CD4-positive, alpha-beta T cell treated with Interleukin-15 for 1 hour (primary cell): ENCODE results near the gene DENND2A.
"Not testable (repeated sequence)": the region's sequence is repeated elsewhere in the genome, so short reads cannot be mapped to it uniquely, and the experiment has no call there.

Experiments used
- DNase-seq: peaks from one replicate; pipeline ENCODE4 v3.0.0-alpha.2; 2020

DENND2A gene

DNA sequence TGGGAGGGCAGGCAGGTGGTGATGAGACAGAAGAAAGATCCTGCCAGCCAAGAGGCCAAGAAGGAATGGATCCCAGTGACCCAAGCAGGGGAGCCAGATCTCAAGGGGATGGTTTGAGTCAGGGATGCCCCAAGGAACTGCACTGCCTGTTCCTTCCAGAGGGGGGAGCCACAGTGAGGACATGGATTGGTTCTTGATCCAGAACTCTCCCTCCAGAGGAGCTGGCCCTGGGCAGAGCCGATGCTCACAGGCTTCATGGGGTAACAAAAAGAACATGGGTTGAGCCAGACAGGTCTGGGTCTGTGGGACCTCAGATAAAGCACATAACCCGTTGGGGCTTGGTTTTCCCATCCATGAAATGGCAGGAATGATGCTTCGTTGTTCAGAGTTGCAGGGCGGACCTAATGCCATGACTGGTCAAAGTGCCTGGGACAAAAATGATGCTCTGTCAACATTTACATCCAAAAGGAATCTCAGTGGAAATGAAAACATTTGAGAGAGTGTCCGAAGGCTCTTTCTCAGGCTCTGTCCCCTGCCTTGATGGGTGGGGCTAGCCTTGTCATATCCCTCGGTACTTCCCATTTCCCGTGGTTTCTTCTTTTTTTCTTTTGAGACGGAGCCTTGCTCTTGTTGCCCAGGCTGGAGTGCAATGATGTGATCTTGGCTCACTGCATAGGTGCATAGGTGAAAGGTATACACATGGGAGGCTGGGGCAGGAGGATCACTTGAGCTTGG lies 4.7 kb upstream of the DENND2A start:
- no peak for DNase-seq

DNA sequence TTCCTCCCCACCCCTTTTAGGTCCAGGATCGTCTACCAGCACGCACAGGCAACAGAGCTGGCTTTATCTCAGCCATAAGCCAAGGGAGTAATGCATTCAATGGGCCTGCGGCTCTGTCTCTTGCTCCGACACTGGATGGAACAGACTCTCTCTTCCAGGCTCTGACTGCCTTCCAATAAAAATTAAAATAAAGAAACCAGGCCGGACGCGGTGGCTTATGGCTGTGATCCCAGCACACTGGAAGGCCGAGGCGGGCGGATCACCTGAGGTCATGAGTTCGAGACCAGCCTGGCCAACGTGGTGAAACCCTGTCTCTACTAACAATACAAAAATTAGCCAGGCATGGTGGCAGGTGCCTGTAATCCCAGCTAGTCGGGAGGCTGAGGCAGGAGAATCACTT lies 4.1 kb upstream of the DENND2A start:
- not testable (repeated sequence) for DNase-seq

DNA sequence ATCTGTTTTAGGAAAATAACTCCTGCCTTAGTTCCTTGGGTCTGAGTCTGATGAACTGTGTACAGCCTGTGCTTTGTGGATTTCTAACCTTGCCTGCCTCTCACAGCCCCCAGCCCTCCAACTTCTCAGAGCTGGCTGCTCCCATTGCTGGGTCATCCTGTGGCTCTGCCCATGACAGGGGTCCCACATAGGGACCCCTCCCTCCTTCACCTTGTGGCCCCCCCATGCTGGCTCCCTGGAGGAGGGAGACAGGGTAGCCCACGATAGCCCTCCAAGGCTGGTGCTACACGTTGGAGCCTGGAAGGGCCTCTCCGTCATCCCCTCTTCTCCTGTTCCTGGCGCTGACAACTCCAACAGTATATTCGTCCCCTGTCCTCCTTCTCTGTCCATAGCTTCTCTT lies 2.8 kb upstream of the DENND2A start:
- no peak for DNase-seq

DNA sequence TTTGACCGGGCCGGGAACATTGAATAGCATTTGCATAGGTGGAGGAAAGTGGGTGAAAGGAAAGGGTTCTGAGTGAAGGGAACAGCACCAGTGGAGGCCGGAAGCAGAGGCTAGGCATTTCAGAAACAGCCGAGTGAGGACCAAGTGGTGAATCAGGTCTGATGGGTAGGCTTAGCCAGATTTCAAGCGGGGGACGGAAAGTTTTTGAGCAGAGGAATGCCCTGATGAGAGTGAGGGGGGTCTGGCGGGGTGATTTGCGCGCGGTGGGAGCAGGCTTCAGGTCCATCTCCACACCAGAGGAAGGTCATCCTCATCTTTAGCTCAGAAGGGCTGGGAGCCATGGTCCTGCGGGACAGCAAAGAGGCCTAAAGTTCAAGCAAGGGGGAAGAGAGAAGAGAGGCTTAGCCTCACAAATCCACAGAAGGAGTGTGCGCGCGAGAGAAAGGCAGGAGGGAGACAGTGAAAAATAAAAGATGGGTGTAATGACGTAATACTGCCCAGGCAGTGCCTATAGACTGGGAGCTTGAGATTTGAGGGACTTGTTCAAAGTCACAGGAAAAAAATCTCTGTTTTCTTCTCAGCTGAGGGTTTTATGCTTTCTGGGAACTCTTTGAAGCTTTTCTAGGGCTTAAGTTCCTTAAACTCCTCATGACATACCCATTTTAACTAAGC lies 1.0 kb upstream of the DENND2A start:
- no peak for DNase-seq

DNA sequence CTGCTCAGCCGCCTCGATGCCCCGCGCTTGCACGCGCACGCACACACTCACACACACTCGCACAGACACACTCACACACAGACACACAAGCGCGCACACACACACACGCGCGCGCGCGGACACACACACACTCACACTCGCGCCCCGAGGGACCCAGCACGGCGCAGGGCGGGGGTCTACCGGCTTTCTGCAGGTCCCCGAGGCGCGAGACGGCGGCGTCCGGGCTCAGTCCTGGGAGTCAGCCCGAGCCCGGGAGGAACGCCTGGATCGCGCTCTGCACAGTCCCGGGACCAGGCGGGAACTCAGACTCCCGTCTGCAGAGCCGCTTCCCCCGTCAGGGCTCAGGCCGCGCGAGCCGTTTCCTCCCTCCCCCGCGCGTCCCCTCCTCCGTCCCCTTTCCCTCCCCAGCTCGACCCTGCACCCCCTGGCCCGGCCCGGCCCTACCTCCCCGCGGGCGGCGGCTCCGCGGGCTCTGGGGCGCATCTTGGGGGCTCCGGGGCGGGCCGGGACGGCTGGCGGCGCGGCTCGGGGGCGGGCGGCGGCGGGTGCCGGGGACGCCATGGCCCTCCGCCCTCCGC lies 464 bp downstream of the DENND2A start:
- DNase-seq = no peak

DNA sequence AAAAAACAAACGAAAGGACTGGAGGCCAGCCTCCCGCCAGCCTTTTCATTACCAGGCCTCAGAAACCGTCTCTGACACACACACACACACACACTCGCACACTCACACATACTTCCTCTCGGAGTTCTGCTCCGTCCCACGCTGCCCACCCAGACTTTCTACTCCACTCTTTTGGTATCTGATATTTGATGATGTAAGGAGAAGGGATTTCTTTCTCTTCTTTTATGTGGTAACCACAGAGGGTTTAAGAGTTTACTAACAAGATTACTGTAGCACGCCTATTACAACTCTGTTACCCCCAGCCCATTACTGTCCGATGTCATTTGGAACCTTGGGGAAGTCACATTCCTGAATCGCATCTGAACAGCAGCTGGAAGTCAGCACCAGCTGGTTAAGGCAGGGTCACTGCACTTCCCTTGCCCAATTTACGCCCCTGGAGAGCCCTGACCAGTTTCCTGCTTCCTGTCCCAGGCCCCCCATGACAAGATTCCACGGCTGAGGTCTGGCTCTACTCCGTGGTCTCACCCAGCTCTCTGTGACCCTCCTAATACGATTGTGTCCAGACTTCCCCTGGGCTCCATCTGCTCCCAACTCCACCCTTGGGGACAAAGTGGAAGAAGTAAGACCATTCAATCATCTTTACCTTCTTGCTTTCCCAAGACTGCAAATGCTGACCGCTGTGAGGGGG lies 1.1 kb downstream of the DENND2A start:
- DNase-seq = no peak

DNA sequence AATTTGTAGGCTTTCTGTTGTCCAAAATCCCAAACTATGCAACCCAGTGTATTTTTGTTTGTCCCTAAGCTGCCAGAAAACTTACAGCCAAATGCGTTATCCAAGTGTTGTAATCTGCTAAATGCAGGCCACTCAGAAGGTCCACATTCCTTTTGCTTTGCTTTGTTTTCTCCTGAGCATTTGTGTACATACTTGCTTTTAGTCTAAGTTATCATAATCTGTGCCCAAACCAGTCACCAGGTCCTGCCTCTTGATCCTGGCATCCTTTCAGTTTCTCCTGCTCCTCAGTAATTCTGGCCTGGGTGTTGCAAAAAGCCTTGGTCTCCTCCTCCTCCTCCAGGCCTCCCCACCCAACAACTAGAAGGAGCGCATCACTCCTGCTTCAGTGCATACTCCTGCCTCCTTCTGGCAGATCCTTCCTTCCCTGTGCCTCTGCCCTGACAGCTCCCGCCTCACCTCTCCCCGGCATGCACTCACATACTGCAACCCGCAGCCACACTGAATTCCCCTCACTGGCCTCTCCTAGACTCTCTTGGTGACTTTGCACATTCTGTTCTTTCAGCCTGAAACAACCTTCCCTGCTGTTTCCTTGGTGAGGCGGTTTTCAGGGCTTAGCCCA lies 2.3 kb downstream of the DENND2A start:
- no peak for DNase-seq

DNA sequence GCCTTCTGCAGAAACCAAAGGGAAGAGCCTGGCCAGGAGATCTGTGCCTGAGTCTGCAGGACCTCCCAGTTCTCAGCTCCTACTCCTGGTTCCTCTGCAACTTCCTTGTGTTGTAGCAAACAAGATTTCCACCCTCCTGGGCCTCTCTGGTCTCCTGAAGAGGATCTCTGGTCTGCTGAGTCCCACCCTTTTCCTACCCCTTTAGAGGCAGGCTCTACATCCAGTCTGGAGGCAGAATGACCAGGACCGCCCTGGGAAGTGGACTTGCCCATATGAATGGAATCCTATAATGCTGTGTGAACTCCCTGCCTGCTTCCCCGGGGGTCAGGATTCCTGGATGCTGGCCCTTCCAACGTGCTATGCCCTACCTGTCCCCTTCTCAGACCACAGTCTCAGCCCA lies 3.2 kb downstream of the DENND2A start:
- no peak for DNase-seq

DNA sequence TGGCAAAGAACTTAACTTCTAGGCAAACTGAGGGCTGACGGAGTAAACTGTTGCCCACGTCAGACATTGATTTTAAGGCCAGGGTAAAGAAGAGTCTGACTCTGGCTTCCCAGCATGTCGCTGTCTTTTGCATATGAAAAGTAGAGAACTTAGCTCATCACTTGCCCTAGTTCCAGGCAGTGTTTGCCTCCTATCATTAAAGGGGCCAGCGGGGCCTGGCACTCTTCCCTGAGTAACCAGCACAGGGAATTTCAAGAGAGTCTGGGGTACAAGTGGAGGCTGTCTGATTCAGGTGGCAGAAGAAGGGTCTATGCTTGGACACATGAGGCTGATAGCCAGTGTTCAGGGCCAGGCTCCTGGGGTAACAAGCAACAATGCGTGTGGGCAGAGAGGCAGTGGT lies 4.8 kb downstream of the DENND2A start:
- no peak for DNase-seq

DNA sequence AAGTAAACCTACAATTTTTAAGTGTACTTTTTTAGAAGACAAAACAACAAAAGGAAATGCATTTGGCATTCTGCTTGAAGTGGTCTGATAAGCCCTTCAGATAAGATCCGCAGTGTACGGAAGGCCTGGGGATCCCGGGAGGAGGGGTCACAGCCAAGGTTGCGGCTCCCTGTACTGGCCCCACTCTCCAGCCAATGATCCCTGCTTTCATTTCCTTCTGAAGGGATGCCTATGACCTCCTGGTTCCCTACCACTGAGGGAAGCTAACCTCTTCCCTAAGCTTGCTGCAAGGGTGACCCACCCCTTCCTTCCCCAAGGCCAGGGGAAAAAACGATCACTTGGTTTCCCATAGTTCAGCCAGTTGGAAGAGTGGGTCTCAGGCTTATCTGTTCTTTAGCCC lies 5.3 kb downstream of the DENND2A start:
- DNase-seq = no peak

DNA sequence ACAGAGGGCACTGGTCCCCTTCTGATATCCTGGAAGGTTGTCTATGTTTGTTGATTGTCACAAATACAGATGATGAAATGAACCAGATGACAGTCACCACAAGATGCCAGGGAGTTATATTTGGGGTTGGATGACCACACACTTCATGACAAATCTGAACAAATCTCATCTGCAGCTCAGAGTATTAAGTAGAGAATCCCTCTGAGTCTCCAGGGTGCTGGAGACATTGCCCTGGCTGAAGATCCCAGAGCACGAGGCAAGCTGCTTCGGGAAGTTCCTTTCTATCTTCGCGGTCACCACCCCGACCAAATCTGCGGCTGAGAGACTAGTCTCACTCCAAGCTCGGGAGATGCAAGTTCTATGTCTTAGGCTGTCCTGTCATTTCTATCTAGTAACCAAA lies 9.0 kb downstream of the DENND2A start:
- no peak for DNase-seq

DNA sequence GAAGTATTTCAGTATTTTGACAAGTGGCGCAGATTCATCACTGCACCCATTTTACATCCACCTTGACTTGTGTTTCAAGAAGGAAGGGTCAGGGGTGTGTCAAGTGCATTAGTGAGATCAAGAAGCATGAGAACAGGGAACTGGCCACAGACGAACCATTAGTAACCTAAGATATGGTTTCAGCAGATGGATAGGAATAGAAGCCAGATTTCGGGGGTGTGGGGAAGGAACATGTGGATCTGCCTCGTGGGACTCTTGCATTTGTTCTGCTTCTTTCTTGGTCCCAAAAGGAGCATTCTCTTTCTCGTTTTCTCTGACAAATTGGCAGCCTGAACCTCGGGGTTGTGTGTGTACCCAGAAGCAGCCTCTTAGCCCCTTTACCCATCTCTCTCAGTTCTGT lies 9.6 kb downstream of the DENND2A start:
- DNase-seq = no peak

DNA sequence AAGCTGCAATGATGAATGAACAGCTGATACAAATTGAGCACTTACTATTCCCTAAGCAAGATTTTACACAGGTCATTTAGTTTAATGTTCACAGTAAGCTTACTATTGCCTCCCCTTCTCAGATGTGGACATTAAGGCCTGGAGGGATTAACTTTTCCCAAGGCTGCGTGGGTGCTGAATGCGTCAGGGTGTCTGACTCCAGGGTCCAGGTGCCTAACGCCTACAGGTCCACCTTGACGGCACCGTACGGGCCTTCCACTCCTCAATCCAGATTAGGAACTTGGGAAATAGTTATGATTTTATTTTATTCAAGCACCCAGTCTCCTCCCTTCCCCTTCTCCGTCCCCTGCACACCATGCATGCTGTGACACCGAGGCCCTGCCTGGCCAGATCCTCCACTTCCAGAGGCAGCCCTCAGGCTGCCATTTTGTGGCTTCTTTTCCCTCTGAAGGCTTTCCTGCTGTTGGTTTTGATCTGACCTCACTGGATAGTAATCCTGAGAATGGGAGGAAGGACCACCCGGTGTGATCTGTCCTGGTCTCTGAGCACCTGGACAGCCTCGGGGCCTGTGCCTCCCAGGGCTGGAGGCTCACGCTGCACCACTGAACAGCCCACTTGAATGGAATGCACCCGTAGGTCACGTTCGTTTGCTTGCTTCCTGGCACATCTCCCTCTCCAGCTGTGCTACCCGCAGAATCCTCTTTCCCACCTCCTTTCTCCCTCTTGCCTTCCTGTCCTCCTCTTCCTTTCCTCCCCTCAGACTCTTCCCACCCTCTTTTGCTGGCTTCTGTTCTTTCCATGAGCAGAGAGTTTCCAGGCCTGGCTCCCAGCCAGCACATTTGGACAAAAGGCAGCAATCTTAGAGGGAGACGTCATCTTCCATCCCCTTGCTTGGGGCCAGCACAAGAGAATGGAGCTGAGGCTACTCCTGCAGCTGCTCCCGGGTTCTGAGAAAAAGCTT lies 14.4 kb downstream of the DENND2A start:
- no peak for DNase-seq

DNA sequence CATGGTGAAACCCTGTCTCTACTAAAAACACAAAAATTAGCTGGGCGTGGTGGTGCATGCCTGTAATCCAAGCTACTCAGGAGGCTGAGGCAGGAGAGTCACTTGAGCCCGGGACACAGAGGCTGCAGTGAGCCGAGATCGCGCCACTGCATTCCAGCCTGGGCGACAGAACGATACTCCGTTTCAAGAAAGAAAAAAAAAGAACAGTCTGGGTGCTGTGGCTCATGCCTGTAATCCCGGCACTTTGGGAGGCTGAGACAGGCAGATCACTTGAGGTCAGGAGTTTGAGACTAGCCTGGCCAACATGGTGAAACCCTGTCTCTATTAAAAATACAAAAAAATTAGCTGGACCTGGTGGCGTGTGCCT lies 15.4 kb downstream of the DENND2A start:
- DNase-seq = not testable (repeated sequence)

DNA sequence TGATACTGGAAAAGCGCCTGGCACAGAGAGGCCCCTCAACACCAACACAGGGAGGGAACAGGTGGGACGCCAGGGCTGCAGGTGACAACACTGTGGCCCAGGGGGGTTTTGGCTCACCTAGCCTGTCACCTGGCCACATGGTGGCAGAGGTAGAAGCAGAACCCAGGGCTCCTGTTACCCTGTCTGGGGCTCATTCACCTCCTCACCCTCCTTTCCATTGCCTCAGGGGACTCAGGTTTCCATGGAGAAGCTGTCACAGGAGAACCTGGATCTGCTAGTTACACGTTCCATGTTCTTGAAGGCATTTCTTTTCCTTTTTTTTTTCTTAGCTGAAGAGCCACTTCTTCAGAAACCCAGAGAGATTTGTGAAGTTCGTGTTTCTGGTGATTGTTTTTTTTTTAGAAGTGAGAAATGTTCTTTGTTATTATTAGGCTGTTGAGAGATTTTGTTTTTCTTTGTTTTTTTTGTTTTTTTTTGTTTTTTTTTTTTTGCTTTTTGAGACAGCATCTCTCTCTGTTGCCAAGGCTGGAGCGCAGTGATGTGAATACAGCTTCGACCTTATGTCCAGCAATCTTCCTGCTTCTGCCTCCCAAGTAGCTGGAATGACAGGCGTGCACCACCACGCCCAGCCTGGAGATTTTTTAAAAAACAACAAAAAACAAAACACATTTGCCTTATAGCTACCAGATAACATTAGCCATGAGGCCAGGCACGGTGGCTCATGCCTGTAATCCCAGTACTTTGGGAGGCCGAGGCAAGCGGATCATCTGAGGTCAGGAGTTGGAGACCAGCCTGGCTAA lies 16.0 kb downstream of the DENND2A start:
- no peak for DNase-seq

DNA sequence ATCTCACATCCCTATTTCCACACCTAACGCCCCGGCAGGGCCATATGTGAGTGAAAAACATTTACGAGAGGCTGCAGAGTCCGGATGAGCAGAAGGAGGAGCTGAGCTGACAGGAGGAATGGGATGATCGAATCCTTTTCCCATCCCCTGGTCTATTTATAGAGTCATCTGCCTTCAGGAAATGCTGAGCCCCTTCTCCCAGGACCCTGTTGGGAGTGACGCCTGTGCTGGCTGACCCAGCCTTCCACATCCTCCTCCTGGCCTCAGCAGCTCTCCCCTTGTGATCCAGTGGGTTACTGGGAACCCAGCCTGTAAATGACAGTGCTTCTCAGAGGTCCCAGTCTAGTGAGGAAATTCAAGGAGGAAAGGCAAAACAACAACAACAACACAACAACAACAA lies 16.6 kb downstream of the DENND2A start:
- no peak for DNase-seq

DNA sequence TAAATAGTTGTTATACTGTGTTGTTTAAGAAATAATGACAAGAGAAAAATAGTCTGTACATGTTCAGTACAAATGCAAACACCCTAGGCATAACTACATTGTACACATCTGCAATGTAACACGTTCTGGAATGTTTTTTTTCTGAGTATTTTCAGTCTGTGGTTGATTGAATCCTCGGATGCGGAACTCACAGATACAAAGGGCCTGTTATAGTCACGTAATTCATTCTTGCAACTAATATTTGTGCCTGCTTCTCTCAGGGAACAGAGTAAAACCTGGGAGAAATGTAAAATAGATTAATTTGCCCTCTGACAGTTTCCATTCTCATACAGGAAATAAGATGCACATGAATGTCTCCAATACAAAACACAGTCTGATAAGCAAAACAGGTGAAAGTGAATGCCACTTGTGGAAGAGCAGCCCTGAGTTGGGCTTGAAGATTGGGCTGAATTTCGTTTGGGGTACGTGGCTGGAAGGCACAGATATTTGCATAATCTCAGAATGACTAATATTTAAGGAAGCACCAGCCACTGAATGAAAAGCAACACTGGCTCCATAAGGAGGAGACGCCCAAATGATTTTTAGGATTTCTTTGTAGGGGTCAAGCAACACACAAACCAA lies 19.1 kb downstream of the DENND2A start:
- DNase-seq = no peak

DNA sequence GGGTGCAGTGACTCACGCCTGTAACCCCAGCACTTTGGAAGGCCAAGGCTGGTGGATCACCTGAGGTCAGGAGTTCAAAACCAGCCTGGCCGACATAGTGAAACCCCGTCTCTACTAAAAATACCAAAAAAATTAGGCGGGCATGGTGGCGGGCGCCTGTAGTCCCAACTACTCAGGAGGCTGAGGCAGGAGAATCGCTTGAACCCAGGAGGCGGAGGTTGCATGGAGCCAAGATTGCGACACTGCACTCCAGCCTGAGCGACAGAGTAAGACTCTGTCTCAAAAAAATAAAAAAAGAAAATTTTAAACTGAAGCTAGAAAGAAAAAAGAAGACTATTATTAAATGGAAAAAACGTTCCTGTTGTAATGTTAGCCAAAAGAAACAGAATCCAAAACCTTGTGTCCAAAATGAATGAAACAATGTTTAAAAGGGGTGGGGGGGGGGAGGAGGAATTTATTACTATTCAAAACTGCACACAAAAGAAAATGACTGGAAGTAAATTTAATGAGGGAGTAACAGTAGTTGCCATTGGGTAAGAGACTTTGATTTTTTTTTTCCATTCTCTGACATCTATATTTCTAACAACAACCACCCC lies 20.6 kb downstream of the DENND2A start:
- not testable (repeated sequence) for DNase-seq

DNA sequence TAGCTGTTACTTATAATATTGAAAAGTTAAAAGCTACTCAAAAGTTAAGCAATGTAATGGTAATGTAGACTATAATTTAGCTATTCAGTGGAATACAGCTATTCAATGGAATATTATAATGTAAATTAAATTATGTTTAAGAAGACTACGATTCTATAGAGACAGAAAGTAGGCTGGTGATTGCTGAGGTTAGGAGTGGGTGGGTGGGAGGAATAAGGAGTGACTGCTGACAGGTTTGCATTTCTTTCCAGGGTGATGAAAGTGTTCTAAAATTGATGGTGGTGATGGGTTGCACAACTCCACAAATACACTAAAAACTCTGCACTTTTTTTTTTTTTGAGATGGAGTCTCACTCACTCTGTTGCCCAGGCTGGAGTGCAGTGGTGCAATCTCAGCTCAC lies 21.4 kb downstream of the DENND2A start:
- DNase-seq = no peak

DNA sequence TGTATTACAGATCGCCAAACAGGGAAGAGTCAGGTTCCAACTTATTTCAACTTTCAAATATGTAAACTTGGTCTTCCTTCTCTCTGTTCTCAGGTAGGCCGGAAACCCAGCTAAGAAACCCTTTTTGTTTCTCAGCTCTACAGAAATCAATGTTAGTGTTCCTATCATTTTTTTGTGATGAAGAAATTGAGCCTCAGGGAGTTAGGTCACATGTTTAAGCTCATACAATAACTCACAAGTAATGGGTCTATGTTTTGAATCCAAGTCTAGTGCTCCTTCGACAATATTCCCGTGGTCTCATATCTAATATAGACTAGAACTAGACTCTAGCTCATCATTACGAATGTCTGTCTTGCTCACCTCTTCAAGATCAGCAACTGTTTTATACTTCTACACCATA lies 22.3 kb downstream of the DENND2A start:
- no peak for DNase-seq

DNA sequence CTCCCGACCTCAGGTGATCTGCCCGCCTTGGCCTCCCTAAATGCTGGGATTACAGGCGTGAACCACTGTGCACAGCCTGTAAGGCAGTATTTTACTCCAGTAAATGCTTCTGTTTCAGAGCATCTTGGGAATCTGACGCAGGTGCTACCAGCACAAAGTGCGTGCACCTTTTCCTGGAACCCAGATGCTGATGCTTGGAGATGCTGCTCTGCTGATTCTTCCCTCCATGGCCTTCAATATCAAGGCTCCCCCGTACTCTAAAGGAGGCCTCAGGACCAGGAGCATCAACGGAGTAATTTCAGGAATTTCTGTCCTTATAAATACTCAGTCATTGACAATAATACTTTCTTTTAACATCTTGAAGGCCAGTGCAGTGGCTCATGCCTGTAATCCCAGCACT lies 23.5 kb downstream of the DENND2A start:
- no peak for DNase-seq
